OCI-LY3 (cell line): ENCODE results near the gene CBX4.

ENCODE experiments used
- H2AFZ ChIP-seq: fragments of 200-600, 300-600 bp; shearing (Covaris generic); 2 replicates; pipeline ENCODE4 v1.6.0; 2014; ENCODE audit warnings: antibody characterized with exemption, low read depth, low read length
- H3K27ac ChIP-seq: fragments of 200-600, 300-600 bp; sonication (generic); 2 replicates; pipeline ENCODE4 v1.5.1; 2014; ENCODE audit warnings: mild to moderate bottlenecking, low read length, moderate library complexity, mixed read lengths
- H3K27me3 ChIP-seq: fragments of 200-600, 300-600 bp; sonication (generic); 2 replicates; pipeline ENCODE4 v1.6.1; 2014; ENCODE audit warnings: low read depth, low read length, mixed read lengths
- H3K36me3 ChIP-seq: fragments of 200-600, 300-600 bp; sonication (generic); replicated peaks from 2 replicates; pipeline ENCODE3; 2014; ENCODE audit warnings: low read depth, low read length, mixed read lengths
- H3K4me1 ChIP-seq: fragments of 300-600, 200-600 bp; sonication (generic); 2 replicates; pipeline ENCODE4 v1.6.1; 2014; ENCODE audit warnings: low read length, mixed read lengths
- H3K4me2 ChIP-seq: fragments of 200-600, 300-600 bp; sonication (generic); 2 replicates; pipeline ENCODE4 v1.6.1; 2014; ENCODE audit warnings: low read length, mixed read lengths
- H3K4me3 ChIP-seq: fragments of 300-600, 200-600 bp; sonication (generic); 2 replicates; pipeline ENCODE4 v1.5.1; 2014; ENCODE audit warnings: antibody characterized with exemption, mild to moderate bottlenecking, low read length, moderate library complexity
- H3K79me2 ChIP-seq: fragments of 300-600, 200-600 bp; shearing (Covaris generic); 2 replicates; pipeline ENCODE4 v1.6.1; 2014; ENCODE audit warnings: mild to moderate bottlenecking, low read length, mixed read lengths
- H3K9ac ChIP-seq: fragments of 300-600, 200-600 bp; shearing (Covaris generic); 2 replicates; pipeline ENCODE4 v1.6.0; 2014; ENCODE audit warnings: mild to moderate bottlenecking, low read length, moderate library complexity
- H3K9me3 ChIP-seq: fragments of 200-600, 300-600 bp; shearing (Covaris generic); 2 replicates; pipeline ENCODE4 v1.6.1; 2014; ENCODE audit warnings: low read length, mixed read lengths; ENCODE audit not compliant: insufficient read depth
- H4K20me1 ChIP-seq: fragments of 200-600, 300-600 bp; sonication (generic); 2 replicates; pipeline ENCODE4 v1.6.1; 2016; ENCODE audit warnings: low read length, mixed read lengths; ENCODE audit not compliant: insufficient read depth
- EZH2phosphoT487 ChIP-seq: fragments of 200-600 bp; shearing (Covaris generic); IDR thresholded peaks from 2 replicates; pipeline ENCODE4 v1.6.1; 2018; ENCODE audit warnings: antibody characterized with exemption, mixed run types, low read depth
- TF ChIP-seq, protein P1 (sequence below): fragments of 200-600, 300-600 bp; sonication (generic); IDR thresholded peaks from 2 replicates; pipeline ENCODE4 v1.5.1; 2014; ENCODE audit warnings: antibody characterized with exemption, low read length, low read depth

Gene CBX4

DNA sequence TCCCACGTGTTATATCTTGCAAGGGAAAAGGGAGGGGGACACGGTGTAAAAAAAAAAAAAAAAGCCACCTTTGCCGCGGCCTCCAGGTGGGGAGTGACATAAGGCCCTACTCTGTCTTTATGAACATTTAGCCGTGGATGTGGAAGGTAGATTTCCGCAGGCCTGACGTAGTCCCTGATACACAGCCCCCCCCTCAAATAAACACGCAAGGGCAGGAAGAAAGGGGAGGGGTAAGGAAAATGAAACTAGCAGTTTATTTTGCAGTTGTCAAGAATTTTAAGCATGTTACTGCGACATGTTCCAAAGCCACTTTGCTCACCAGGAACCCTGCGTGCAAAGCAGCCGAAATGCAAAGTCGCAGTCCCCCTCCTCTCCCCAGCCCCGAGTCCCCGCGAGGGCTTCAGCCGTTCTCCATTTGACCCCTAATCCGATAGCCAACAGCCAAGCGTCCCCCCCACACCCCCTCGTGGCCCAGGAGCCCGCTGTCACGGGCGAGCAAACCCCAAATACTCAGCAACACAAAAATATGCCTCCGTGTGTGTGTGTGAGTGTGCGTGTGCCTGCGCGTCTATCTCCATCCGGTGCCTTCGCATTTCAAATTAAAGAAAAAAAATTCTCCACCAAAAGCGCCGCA lies 1.2 kb downstream of the CBX4 start:
- TF ChIP-seq, protein P1, sequence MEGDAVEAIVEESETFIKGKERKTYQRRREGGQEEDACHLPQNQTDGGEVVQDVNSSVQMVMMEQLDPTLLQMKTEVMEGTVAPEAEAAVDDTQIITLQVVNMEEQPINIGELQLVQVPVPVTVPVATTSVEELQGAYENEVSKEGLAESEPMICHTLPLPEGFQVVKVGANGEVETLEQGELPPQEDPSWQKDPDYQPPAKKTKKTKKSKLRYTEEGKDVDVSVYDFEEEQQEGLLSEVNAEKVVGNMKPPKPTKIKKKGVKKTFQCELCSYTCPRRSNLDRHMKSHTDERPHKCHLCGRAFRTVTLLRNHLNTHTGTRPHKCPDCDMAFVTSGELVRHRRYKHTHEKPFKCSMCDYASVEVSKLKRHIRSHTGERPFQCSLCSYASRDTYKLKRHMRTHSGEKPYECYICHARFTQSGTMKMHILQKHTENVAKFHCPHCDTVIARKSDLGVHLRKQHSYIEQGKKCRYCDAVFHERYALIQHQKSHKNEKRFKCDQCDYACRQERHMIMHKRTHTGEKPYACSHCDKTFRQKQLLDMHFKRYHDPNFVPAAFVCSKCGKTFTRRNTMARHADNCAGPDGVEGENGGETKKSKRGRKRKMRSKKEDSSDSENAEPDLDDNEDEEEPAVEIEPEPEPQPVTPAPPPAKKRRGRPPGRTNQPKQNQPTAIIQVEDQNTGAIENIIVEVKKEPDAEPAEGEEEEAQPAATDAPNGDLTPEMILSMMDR = no peak
- Histone ChIP-seq H3K4me3 (peak overlapping the region; percentile 99), H3K4me1 (peaks cover 18% of the 10 kb centered on the region), H2AFZ (no peak overlapping the region), H3K9me3 (no peaks in the 10 kb centered on the region), H3K4me2 (peak overlapping the region; percentile 93), H3K79me2 (peaks cover 61% of the 10 kb centered on the region), H4K20me1 (peaks cover 56% of the 10 kb centered on the region), H3K27me3 (no peaks in the 10 kb centered on the region), H3K36me3 (peaks cover 52% of the 10 kb centered on the region), H3K27ac (peak overlapping the region; percentile 69), H3K9ac (peak overlapping the region; percentile 78)

DNA sequence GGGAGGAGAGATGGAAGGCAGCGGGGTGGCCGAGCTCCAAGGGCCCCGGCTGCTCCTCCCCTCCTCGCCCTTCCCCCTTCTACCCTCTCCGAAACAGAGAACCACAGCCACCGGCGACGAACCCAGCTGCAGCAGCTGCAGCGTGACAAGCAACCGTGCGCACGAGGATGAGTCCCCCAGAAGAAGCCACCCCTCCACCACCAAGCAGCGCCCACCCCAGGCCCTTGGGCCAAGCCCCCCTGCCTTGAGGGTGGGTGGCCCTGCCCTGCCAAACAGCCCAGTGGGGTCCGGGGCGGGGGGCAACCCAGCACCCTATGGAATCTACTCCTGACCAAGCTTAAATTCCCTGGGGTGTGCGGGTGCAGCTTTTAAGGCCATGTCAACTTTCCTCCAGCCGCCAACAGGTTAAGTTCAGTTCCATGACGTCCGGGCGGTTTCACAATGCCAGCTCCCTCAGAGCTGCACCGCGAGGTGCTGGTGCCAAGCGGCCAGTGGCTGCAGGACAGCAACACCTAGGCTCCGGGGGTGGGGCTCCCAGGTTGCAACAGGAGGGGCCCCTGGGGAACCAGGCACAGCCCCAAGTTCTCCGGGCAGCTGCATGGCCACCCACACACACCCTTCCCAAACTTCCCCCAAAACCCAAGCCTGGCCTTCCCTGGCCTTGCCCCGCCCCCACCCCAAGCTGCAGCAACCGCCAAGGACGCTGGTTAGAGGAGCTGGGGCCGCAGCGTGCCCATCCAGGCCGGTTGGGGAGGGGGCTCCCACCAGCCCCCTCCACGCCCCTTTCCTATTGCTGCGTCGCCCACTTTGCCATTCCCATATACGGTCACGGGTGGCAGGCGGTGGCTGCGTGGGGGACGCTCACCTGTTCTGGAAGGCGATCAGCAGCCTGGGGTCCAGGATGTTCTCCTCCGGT lies 2.0 kb downstream of the CBX4 start:
- peaks cover 58% of the 10 kb centered on the region for H3K36me3 ChIP-seq
- H3K79me2 ChIP-seq = peaks cover 63% of the 10 kb centered on the region
- H3K9ac ChIP-seq = peak overlapping the region; percentile 78
- peak overlapping the region; percentile 99 for H3K4me3 ChIP-seq
- H2AFZ ChIP-seq = no peak overlapping the region
- H3K4me2 ChIP-seq = peak overlapping the region; percentile 93
- peaks cover 64% of the 10 kb centered on the region for H4K20me1 ChIP-seq
- peak overlapping the region; percentile 69 for H3K27ac ChIP-seq
- H3K4me1 ChIP-seq = peaks cover 18% of the 10 kb centered on the region
- H3K27me3 ChIP-seq = no peaks in the 10 kb centered on the region
- no peaks in the 10 kb centered on the region for H3K9me3 ChIP-seq
- TF ChIP-seq, protein P1 = no peak; the same call in 1 of the 2 replicates
- no peak for TF ChIP-seq EZH2phosphoT487

GRCh38 chr17:79836510-79836971 lies 2.7 kb downstream of the CBX4 start:
- Histone ChIP-seq H4K20me1 (peaks cover 71% of the 10 kb centered on the region), H3K9me3 (no peaks in the 10 kb centered on the region), H3K9ac (peak overlapping the region; percentile 78), H3K4me2 (peak overlapping the region; percentile 93), H3K27me3 (no peaks in the 10 kb centered on the region), H3K27ac (peak overlapping the region; percentile 69), H3K4me1 (peaks cover 18% of the 10 kb centered on the region), H3K4me3 (peak overlapping the region; percentile 99), H3K79me2 (peaks cover 63% of the 10 kb centered on the region), H2AFZ (no peak overlapping the region), H3K36me3 (peaks cover 58% of the 10 kb centered on the region)
- TF ChIP-seq EZH2phosphoT487 = no peak
- TF ChIP-seq, protein P1 = no peak

GRCh38 chr17:79835953-79836509 lies 3.2 kb downstream of the CBX4 start:
- peaks cover 76% of the 10 kb centered on the region for H4K20me1 ChIP-seq
- peak overlapping the region; percentile 99 for H3K4me3 ChIP-seq
- peaks cover 18% of the 10 kb centered on the region for H3K4me1 ChIP-seq
- H3K79me2 ChIP-seq = peaks cover 63% of the 10 kb centered on the region
- no peaks in the 10 kb centered on the region for H3K9me3 ChIP-seq
- peaks cover 58% of the 10 kb centered on the region for H3K36me3 ChIP-seq
- H3K4me2 ChIP-seq = peak overlapping the region; percentile 93
- TF ChIP-seq, protein P1 = no peak
- no peak for TF ChIP-seq EZH2phosphoT487
- no peaks in the 10 kb centered on the region for H3K27me3 ChIP-seq
- peak overlapping the region; percentile 69 for H3K27ac ChIP-seq
- H2AFZ ChIP-seq = no peak overlapping the region
- H3K9ac ChIP-seq = no peak overlapping the region; the same call in 1 of the 2 replicates
